ENCODE data around the gene THSD4.
"Not testable (repeated sequence)": the region's sequence is repeated elsewhere in the genome, so short reads cannot be mapped to it uniquely, and the experiment has no call there.

THSD4 gene

DNA sequence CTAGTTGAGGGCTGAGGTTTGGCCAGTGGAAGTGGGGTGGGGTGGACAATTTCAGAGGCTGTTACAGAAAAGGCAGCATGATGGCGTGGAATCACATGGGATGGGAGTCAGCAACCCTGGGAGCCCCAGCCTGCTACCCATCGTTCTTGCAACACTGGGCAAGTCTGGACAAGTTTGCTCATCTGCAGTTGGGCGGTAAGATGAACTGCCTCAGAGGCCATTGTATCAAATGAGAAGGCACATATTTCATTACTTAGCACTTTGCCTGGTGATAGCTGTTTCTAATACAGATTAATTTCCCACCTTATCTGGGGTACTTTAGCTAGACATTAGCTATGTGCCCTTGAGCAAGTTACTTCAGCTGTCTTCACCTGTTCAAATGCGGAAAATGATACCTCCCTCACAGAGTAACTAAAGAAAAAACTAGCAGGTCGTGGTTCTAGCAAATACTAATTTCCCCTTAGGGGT, 248.9 kb downstream of the THSD4 start:
- no peaks in the 10 kb centered on the region for H3F3A ChIP-seq (ENCODE audit: low read depth)
- H4K20me1 ChIP-seq (ENCODE audit: insufficient read depth, low read length, poor library complexity, severe bottlenecking), result no peaks in the 10 kb centered on the region
- no peaks in the 10 kb centered on the region for H3K9me2 ChIP-seq (replicated peaks; ENCODE audit: low read depth, low read length)
- H3K4me3 ChIP-seq (ENCODE audit: low read length, poor library complexity, severe bottlenecking), result no peak overlapping the region
- no peak overlapping the region for H2AFZ ChIP-seq (ENCODE audit: low read length)
- peaks cover 7% of the 10 kb centered on the region for H3K4me1 ChIP-seq (ENCODE audit: insufficient read depth, low read length, poor library complexity, severe bottlenecking)
- no peaks in the 10 kb centered on the region for H3K27me3 ChIP-seq (ENCODE audit: insufficient read depth, low read length, poor library complexity, severe bottlenecking)
- H3K36me3 ChIP-seq (ENCODE audit: insufficient read depth, low read length), result no peaks in the 10 kb centered on the region
- no peak overlapping the region for H3K4me2 ChIP-seq (ENCODE audit: low read depth, low read length, poor library complexity, severe bottlenecking)
- no peak overlapping the region for H3K9ac ChIP-seq (ENCODE audit: low read depth, low read length, poor library complexity, severe bottlenecking)
- no peaks in the 10 kb centered on the region for H3K9me3 ChIP-seq (ENCODE audit: insufficient read depth, low read depth, low read length)
- no peaks in the 10 kb centered on the region for H3K79me2 ChIP-seq (ENCODE audit: insufficient read depth, low read length)
- TF ChIP-seq, protein P1, sequence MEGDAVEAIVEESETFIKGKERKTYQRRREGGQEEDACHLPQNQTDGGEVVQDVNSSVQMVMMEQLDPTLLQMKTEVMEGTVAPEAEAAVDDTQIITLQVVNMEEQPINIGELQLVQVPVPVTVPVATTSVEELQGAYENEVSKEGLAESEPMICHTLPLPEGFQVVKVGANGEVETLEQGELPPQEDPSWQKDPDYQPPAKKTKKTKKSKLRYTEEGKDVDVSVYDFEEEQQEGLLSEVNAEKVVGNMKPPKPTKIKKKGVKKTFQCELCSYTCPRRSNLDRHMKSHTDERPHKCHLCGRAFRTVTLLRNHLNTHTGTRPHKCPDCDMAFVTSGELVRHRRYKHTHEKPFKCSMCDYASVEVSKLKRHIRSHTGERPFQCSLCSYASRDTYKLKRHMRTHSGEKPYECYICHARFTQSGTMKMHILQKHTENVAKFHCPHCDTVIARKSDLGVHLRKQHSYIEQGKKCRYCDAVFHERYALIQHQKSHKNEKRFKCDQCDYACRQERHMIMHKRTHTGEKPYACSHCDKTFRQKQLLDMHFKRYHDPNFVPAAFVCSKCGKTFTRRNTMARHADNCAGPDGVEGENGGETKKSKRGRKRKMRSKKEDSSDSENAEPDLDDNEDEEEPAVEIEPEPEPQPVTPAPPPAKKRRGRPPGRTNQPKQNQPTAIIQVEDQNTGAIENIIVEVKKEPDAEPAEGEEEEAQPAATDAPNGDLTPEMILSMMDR (conservative IDR thresholded peaks at IDR 0.05; ENCODE audit: low read length), result no peak
- TF ChIP-seq EZH2phosphoT487 (IDR thresholded peaks at IDR 0.05; ENCODE audit: borderline replicate concordance), result no peak

- H3K27me3 ChIP-seq (ENCODE audit: insufficient read depth, low read length, poor library complexity, severe bottlenecking), result no peaks in the 10 kb centered on the region
- no peak overlapping the region for H2AFZ ChIP-seq (ENCODE audit: low read length)
- peaks cover 7% of the 10 kb centered on the region for H3K4me1 ChIP-seq (ENCODE audit: insufficient read depth, low read length, poor library complexity, severe bottlenecking)
- H3K79me2 ChIP-seq (ENCODE audit: insufficient read depth, low read length), result no peaks in the 10 kb centered on the region
- no peak overlapping the region for H3K9ac ChIP-seq (ENCODE audit: low read depth, low read length, poor library complexity, severe bottlenecking)
- H4K20me1 ChIP-seq (ENCODE audit: insufficient read depth, low read length, poor library complexity, severe bottlenecking), result no peaks in the 10 kb centered on the region
- H3K4me3 ChIP-seq (ENCODE audit: low read length, poor library complexity, severe bottlenecking), result no peak overlapping the region
- no peak for TF ChIP-seq EZH2phosphoT487 (IDR thresholded peaks at IDR 0.05; ENCODE audit: borderline replicate concordance)
- TF ChIP-seq, protein P1 (conservative IDR thresholded peaks at IDR 0.05; ENCODE audit: low read length), result no peak
- no peaks in the 10 kb centered on the region for H3K36me3 ChIP-seq (ENCODE audit: insufficient read depth, low read length)
- no peaks in the 10 kb centered on the region for H3K9me2 ChIP-seq (replicated peaks; ENCODE audit: low read depth, low read length)
- no peaks in the 10 kb centered on the region for H3K9me3 ChIP-seq (ENCODE audit: insufficient read depth, low read depth, low read length)
- no peaks in the 10 kb centered on the region for H3F3A ChIP-seq (ENCODE audit: low read depth)
- no peak overlapping the region for H3K4me2 ChIP-seq (ENCODE audit: low read depth, low read length, poor library complexity, severe bottlenecking)
Observed at GRCh38 chr15:71366522-71366921, 251.3 kb downstream of the THSD4 start.

DNA sequence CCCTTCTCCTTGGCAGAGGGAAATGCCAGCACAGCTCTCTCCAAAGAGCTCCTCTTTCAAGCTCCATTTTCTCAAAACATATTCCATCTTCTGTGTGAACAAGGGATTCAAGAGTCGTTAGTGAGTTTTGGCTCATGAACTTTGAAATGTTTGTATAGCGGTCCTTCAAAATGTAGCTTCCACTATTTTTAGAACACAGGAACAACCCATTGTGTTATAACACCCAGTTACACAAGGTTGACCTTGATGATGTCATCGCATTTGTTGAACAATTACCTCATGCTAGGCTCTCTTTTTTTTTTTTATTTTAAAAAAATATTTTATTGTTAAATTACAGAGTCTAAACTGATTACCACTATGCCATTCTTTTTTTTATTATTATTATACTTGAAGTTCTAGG, 251.7 kb downstream of the THSD4 start:
- Histone ChIP-seq H3K4me2 (ENCODE audit: low read depth, low read length, poor library complexity, severe bottlenecking) (no peak overlapping the region), H3K36me3 (ENCODE audit: insufficient read depth, low read length) (no peaks in the 10 kb centered on the region), H3K9me2 (replicated peaks; ENCODE audit: low read depth, low read length) (no peaks in the 10 kb centered on the region), H3F3A (ENCODE audit: low read depth) (no peaks in the 10 kb centered on the region), H3K4me3 (ENCODE audit: low read length, poor library complexity, severe bottlenecking) (no peak overlapping the region), H4K20me1 (ENCODE audit: insufficient read depth, low read length, poor library complexity, severe bottlenecking) (no peaks in the 10 kb centered on the region), H3K27me3 (ENCODE audit: insufficient read depth, low read length, poor library complexity, severe bottlenecking) (no peaks in the 10 kb centered on the region), H3K79me2 (ENCODE audit: insufficient read depth, low read length) (no peaks in the 10 kb centered on the region), H3K9me3 (ENCODE audit: insufficient read depth, low read depth, low read length) (no peaks in the 10 kb centered on the region), H3K4me1 (ENCODE audit: insufficient read depth, low read length, poor library complexity, severe bottlenecking) (peaks cover 7% of the 10 kb centered on the region), H3K9ac (ENCODE audit: low read depth, low read length, poor library complexity, severe bottlenecking) (no peak overlapping the region), H2AFZ (ENCODE audit: low read length) (no peak overlapping the region)
- TF ChIP-seq EZH2phosphoT487 (IDR thresholded peaks at IDR 0.05; ENCODE audit: borderline replicate concordance), result no peak
- TF ChIP-seq, protein P1 (conservative IDR thresholded peaks at IDR 0.05; ENCODE audit: low read length), result no peak

DNA sequence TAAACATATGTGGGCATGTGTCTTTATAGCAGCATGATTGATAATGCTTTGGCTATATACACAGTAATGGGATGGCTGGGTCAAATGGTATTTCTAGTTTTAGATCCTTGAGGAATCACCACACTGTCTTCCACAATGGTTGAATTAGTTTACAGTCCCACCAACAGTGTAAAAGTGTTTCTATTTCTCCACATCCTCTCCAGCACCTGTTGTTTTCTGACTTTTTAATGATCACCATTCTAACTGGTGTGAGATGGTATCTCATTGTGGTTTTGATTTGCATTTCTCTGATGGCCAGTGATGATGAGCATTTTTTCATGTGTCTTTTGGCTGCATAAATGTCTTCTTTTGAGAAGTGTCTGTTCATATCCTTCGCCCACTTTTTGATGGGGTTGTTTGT, 252.5 kb downstream of the THSD4 start:
- not testable (repeated sequence) for H3K79me2 ChIP-seq (ENCODE audit: insufficient read depth, low read length); H4K20me1 ChIP-seq (ENCODE audit: insufficient read depth, low read length, poor library complexity, severe bottlenecking); H3K9ac ChIP-seq (ENCODE audit: low read depth, low read length, poor library complexity, severe bottlenecking); H3K4me1 ChIP-seq (ENCODE audit: insufficient read depth, low read length, poor library complexity, severe bottlenecking); H3K4me3 ChIP-seq (ENCODE audit: low read length, poor library complexity, severe bottlenecking); H3K27me3 ChIP-seq (ENCODE audit: insufficient read depth, low read length, poor library complexity, severe bottlenecking); H3F3A ChIP-seq (ENCODE audit: low read depth); H3K9me2 ChIP-seq (replicated peaks; ENCODE audit: low read depth, low read length); H3K36me3 ChIP-seq (ENCODE audit: insufficient read depth, low read length); H3K9me3 ChIP-seq (ENCODE audit: insufficient read depth, low read depth, low read length); H2AFZ ChIP-seq (ENCODE audit: low read length); H3K4me2 ChIP-seq (ENCODE audit: low read depth, low read length, poor library complexity, severe bottlenecking)

- H2AFZ ChIP-seq (ENCODE audit: low read length); H3K9ac ChIP-seq (ENCODE audit: low read depth, low read length, poor library complexity, severe bottlenecking); H3F3A ChIP-seq (ENCODE audit: low read depth); H3K27me3 ChIP-seq (ENCODE audit: insufficient read depth, low read length, poor library complexity, severe bottlenecking); H3K9me2 ChIP-seq (replicated peaks; ENCODE audit: low read depth, low read length); H3K4me2 ChIP-seq (ENCODE audit: low read depth, low read length, poor library complexity, severe bottlenecking); H3K36me3 ChIP-seq (ENCODE audit: insufficient read depth, low read length); H3K4me1 ChIP-seq (ENCODE audit: insufficient read depth, low read length, poor library complexity, severe bottlenecking); H3K9me3 ChIP-seq (ENCODE audit: insufficient read depth, low read depth, low read length); H3K79me2 ChIP-seq (ENCODE audit: insufficient read depth, low read length); H4K20me1 ChIP-seq (ENCODE audit: insufficient read depth, low read length, poor library complexity, severe bottlenecking); H3K4me3 ChIP-seq (ENCODE audit: low read length, poor library complexity, severe bottlenecking): not testable (repeated sequence)
Observed at GRCh38 chr15:71372769-71373168, 257.5 kb downstream of the THSD4 start.

All from Loucy (cell line).